Transverse colon (tissue), 4 donors: ENCODE measurements around the gene PM20D2. TPM values are rescaled to one million over a fixed set of nuclear protein-coding genes. Genes with fewer than 3 reads are reported as not detected.

ENCODE experiments used
- DNase-seq: peaks from one replicate; pipeline ENCODE4 v3.0.0-alpha.2; 2019
- H3K27ac ChIP-seq, 4 donors: fragments of 200-600 bp; sonication (generic); 2 replicates each; pipeline ENCODE4 v1.5.1; 2016 to 2018; ENCODE audit warnings: inconsistent platforms in 4 of 4
- H3K27me3 ChIP-seq: fragments of 200-600 bp; sonication (generic); 2 replicates; pipeline ENCODE4 v1.5.1; 2017; ENCODE audit warnings: inconsistent platforms
- H3K36me3 ChIP-seq, 4 donors: fragments of 200-600 bp; sonication (generic); 2 replicates each; pipeline ENCODE4 v1.5.1; 2017 to 2019; ENCODE audit warnings: inconsistent platforms in 4 of 4
- H3K4me1 ChIP-seq, 4 donors: fragments of 200-600 bp; sonication (generic); 2 replicates each; pipeline ENCODE4 v1.5.1; 2017 to 2020; ENCODE audit warnings: inconsistent platforms in 4 of 4
- H3K4me3 ChIP-seq, 4 donors: fragments of 200-600 bp; sonication (generic); 1 replicate in 1 of 4; 2 replicates in 3 of 4; pipeline versions ENCODE4 v1.5.1 to v1.6.1; 2017 to 2019; ENCODE audit warnings: inconsistent platforms in 4 of 4
- H3K9me3 ChIP-seq, 2 donors: fragments of 200-600 bp; sonication (generic); 2 replicates each; pipeline ENCODE4 v1.5.1; 2017 to 2019; ENCODE audit warnings: inconsistent platforms in 2 of 2
- CTCF ChIP-seq, 5 experiments: fragments of 200-600 bp in 3 of 5; fragments of 450-650 bp in 2 of 5; sonication (generic) in 3 of 5; IDR thresholded peaks; 1 replicate in 2 of 5; 2 replicates in 3 of 5; pipeline ENCODE4 v1.5.1; 2016 to 2017; ENCODE audit warnings: antibody characterized with exemption in 5 of 5, inconsistent platforms in 3 of 5, mild to moderate bottlenecking in 2 of 5, moderate library complexity in 1 of 5
- EP300 ChIP-seq: sonication (generic); formaldehyde crosslinking; IDR thresholded peaks from one replicate; pipeline ENCODE4 v1.6.1; 2017; ENCODE audit warnings: antibody characterized with exemption, low read depth
- POLR2A ChIP-seq: fragments of 450-650 bp; IDR thresholded peaks from one replicate; pipeline ENCODE4 v1.6.1; 2016; ENCODE audit warnings: antibody characterized with exemption, mild to moderate bottlenecking, moderate library complexity
- POLR2AphosphoS5 ChIP-seq, 3 donors: sonication (generic); formaldehyde crosslinking; IDR thresholded peaks; one replicate each; pipeline ENCODE4 v1.6.1; 2016; ENCODE audit warnings: antibody characterized with exemption in 3 of 3
- WGBS, 2 donors: methylation state at CpG; one replicate each; pipeline ENCODE4 v1.1.5; 2018; ENCODE audit warnings: low coverage in 1 of 2; 5-methylcytosine and 5-hydroxymethylcytosine counted together
- in situ Hi-C, 4 donors: fragments of 200-750 bp; cut with MboI; loops; one replicate each; pipeline versions ENCODE4 v1.15.0 to v1.15.1; 2017; ENCODE audit warnings: low sequenced_read_pairs in 3 of 4, low pct_ligation_motif_present in 1 of 4, low pct_unique_long_range_greater_than_20kb in 1 of 4
- intact Hi-C: fragments of 100-400 bp; cut with DNase I; formaldehyde crosslinking; loops from one replicate; pipeline ENCODE4 v1.15.1; 2023; ENCODE audit warnings: low total_unique reads
- total RNA-seq, 4 donors: library from RNA; depleted of rRNA; stranded (reverse); fragments of >200 nt; gene quantifications; one replicate each; pipeline ENCODE4 v1.1.0, GENCODE V29; 2016

Gene PM20D2
- total RNA-seq, 4 donors from 2014 or later = 3.7 to 16.4 (median 12.4) TPM

- Histone ChIP-seq H3K36me3 (no peaks in the 10 kb centered on the region), H3K4me3 (no peak overlapping the region), H3K27ac (no peak overlapping the region), H3K4me1 (no peaks in the 10 kb centered on the region), H3K27me3 (no peaks in the 10 kb centered on the region), H3K9me3 (no peaks in the 10 kb centered on the region)
- DNase-seq = no peak
- in situ Hi-C loops (no loop called here), intact Hi-C loops (no loop called here)
- 73 to 83% methylated on average over 3 to 4 of the region's 4 CpGs for WGBS, 2 donors
- TF ChIP-seq POLR2AphosphoS5 (IDR thresholded peaks at IDR 0.05) (no peak), CTCF (IDR thresholded peaks at IDR 0.05) (no peak), EP300 (no peak), POLR2A (no peak)
These were observed 27.8 kb downstream of the PM20D2 start for GRCh38 chr6:89173634-89174033.

- DNase-seq = no peak
These were observed 34.3 kb downstream of the PM20D2 start for GRCh38 chr6:89180112-89180511.

GRCh38 chr6:89180971-89181370, 35.1 kb downstream of the PM20D2 start:
- DNase-seq = no peak
- H3K27ac ChIP-seq = no peak overlapping the region
- intact Hi-C loops (no loop called here), in situ Hi-C loops (no loop called here)
- 89% methylated on average over 1 of the region's 1 CpG; no CpG with 5 or more reads in 1 of the 2 donors for WGBS, 2 donors
- TF ChIP-seq EP300 (no peak), POLR2AphosphoS5 (IDR thresholded peaks at IDR 0.05) (no peak), CTCF (IDR thresholded peaks at IDR 0.05) (no peak), POLR2A (no peak)
- H3K4me3 ChIP-seq = no peak overlapping the region
- H3K9me3 ChIP-seq = no peaks in the 10 kb centered on the region
- no peaks in the 10 kb centered on the region for H3K27me3 ChIP-seq
- no peaks in the 10 kb centered on the region for H3K4me1 ChIP-seq
- no peaks in the 10 kb centered on the region for H3K36me3 ChIP-seq

More at GRCh38 chr6:89180112-89180511, 34.3 kb downstream of the PM20D2 start:
- Histone ChIP-seq H3K27ac (no peak overlapping the region), H3K9me3 (no peaks in the 10 kb centered on the region), H3K4me3 (no peak overlapping the region), H3K36me3 (no peaks in the 10 kb centered on the region), H3K4me1 (no peaks in the 10 kb centered on the region), H3K27me3 (no peaks in the 10 kb centered on the region)
- in situ Hi-C loops = no loop called here
- intact Hi-C loops = no loop called here
- WGBS, 2 donors = 86 to 97% methylated on average over 4 to 13 of the region's 13 CpGs
- TF ChIP-seq EP300 (no peak), POLR2AphosphoS5 (IDR thresholded peaks at IDR 0.05) (no peak), CTCF (IDR thresholded peaks at IDR 0.05) (no peak), POLR2A (no peak)

GRCh38 chr6:89183294-89183693, 37.4 kb downstream of the PM20D2 start:
- Histone ChIP-seq H3K4me1 (no peaks in the 10 kb centered on the region), H3K36me3 (no peaks in the 10 kb centered on the region), H3K27ac (no peak overlapping the region), H3K27me3 (no peaks in the 10 kb centered on the region), H3K4me3 (no peak overlapping the region), H3K9me3 (no peaks in the 10 kb centered on the region)
- in situ Hi-C loops = no loop called here
- intact Hi-C loops = no loop called here
- no peak for DNase-seq
- TF ChIP-seq EP300 (no peak), POLR2A (no peak), CTCF (IDR thresholded peaks at IDR 0.05) (no peak), POLR2AphosphoS5 (IDR thresholded peaks at IDR 0.05) (no peak)
- WGBS, 2 donors = 50 to 75% methylated on average over 2 of the region's 2 CpGs
